ENCODE measurements around the gene GYPB.
A peak's percentile ranks its signal among the peaks of the same experiment; 100 is the strongest.
"Not testable (repeated sequence)": the region's sequence is repeated elsewhere in the genome, so short reads cannot be mapped to it uniquely, and the experiment has no call there.

GYPB gene

GRCh38 chr4:144019277-144019676 is at the start of gene GYPB:
GYPB (minus strand) TSS chr4:144019380; CDS start chr4:144019287, 93 bp downstream.
- DNase-seq = not testable (repeated sequence)

- DNase-seq = not testable (repeated sequence)
Observed at GRCh38 chr4:144061556-144061955, 42.4 kb upstream of the GYPB start.

GRCh38 chr4:144060234-144060859 is 41.2 kb upstream of the GYPB start:
- DNase-seq = not testable (repeated sequence)

GRCh38 chr4:144056800-144057199 is 37.6 kb upstream of the GYPB start:
- no peak for DNase-seq

GRCh38 chr4:144055336-144055735 is 36.2 kb upstream of the GYPB start:
- not testable (repeated sequence) for DNase-seq

- not testable (repeated sequence) for DNase-seq
Observed at GRCh38 chr4:144051494-144051893, 32.3 kb upstream of the GYPB start.

- not testable (repeated sequence) for DNase-seq
Observed at GRCh38 chr4:144050631-144051030, 31.5 kb upstream of the GYPB start.

GRCh38 chr4:144049495-144050424 is 30.6 kb upstream of the GYPB start:
- DNase-seq = not testable (repeated sequence)

- DNase-seq = not testable (repeated sequence)
Observed at GRCh38 chr4:144044936-144045335, 25.8 kb upstream of the GYPB start.

- not testable (repeated sequence) for DNase-seq
Observed at GRCh38 chr4:144032580-144032979, 13.4 kb upstream of the GYPB start.

- DNase-seq = not testable (repeated sequence)
Observed at GRCh38 chr4:144031875-144032274, 12.7 kb upstream of the GYPB start.

GRCh38 chr4:144031369-144031768 is 12.2 kb upstream of the GYPB start:
- not testable (repeated sequence) for DNase-seq

- DNase-seq = not testable (repeated sequence)
Observed at GRCh38 chr4:144030708-144031107, 11.5 kb upstream of the GYPB start.

- not testable (repeated sequence) for DNase-seq
Observed at GRCh38 chr4:144026682-144027081, 7.5 kb upstream of the GYPB start.

- DNase-seq = not testable (repeated sequence)
Observed at GRCh38 chr4:144024399-144025053, 5.3 kb upstream of the GYPB start.

- not testable (repeated sequence) for DNase-seq
Observed at GRCh38 chr4:144022772-144023400, 3.7 kb upstream of the GYPB start.

GRCh38 chr4:144021336-144021990 is 2.3 kb upstream of the GYPB start:
- DNase-seq = peak in 1 of 56 donors; percentile 0

- not testable (repeated sequence) for DNase-seq
Observed at GRCh38 chr4:144018223-144019000, 768 bp downstream of the GYPB start.

GRCh38 chr4:144017271-144017670 is 1.9 kb downstream of the GYPB start:
- DNase-seq = not testable (repeated sequence)
